ENCODE measurements around the gene SPNS2. TPM values are rescaled to one million over a fixed set of nuclear protein-coding genes. Genes with fewer than 3 reads are reported as not detected.
A peak's percentile ranks its signal among the peaks of the same experiment; 100 is the strongest.

The SPNS2 gene
- total RNA-seq, 2 donors from 2014 or later, result 12.4 to 13.5 TPM

DNA sequence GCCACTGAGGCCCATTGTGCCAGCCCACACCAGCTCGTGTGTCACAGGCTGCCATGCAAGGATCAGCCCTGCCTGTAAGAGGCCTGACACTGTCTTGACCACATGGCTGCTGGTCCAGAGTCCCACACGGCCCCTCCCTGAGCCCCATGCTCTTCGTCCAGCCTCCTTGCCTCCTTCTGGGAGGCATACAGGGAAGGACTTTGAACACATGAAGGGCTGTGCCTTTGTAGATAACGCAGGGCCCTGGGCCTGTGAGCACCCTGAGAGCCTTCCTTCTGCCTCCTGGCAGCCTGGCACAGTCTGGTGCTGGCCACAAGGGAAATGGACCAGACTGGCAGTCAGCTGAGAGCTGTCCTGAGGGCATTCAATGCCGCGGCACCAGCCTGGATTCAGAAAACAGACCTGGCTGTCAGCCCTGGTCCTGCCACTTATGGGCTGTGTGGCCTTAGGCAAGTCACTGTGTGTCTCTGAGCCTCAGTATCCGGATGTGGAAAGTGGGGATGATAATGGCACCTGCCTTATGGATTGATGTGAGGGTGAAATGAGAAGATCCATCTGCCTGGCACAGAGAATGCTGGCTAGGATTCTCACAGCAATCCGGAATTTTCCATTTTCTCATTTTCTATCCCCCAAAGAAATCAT lies 19.2 kb upstream of the SPNS2 start:
- intact Hi-C loops (cut with DNase I, micrococcal nuclease), result no loop called here
- peak; percentile 64 to 85 for DNase-seq
- ATAC-seq, result peak; percentile 58

DNA sequence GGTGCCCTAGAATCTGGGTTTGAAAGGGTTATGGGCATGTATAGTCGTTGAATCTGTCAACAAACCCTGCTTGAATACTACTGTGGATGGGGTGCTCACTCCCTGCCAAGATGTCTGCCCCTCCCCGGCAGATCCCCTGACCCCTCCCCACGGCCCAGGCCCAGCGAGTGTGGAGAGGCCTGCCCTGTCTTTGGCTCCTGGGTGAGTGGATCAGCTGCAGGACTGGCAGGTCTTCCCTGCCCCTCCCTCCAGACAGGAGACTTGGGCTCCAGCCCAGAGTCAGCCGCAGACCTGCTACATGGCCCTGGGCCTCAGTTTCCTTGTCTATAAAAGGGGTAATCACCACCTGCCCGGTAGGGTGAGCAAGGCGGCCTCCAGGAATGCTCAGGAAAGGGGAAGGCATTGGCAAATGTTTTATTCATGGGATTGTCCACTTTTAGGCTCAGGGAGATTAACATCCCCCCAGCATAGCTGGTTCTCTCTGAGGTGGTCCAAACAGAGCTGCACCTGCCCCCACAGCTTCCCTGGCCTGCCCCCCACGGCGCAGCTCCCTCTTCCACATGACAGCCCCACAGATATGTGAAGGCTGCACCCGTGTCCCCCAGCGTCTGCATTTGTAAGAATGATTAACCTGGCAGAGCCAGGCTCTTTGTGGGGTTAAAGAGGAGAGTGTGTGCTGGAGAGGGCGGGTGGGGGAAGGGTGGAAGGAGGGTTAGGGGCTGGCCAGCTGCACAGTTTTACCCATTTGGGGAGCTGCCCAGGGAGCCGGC lies 18.5 kb upstream of the SPNS2 start:
- intact Hi-C loops (cut with DNase I, micrococcal nuclease), result no loop called here
- DNase-seq, result peak; percentile 36 to 62
- ATAC-seq, result peak; percentile 11

DNA sequence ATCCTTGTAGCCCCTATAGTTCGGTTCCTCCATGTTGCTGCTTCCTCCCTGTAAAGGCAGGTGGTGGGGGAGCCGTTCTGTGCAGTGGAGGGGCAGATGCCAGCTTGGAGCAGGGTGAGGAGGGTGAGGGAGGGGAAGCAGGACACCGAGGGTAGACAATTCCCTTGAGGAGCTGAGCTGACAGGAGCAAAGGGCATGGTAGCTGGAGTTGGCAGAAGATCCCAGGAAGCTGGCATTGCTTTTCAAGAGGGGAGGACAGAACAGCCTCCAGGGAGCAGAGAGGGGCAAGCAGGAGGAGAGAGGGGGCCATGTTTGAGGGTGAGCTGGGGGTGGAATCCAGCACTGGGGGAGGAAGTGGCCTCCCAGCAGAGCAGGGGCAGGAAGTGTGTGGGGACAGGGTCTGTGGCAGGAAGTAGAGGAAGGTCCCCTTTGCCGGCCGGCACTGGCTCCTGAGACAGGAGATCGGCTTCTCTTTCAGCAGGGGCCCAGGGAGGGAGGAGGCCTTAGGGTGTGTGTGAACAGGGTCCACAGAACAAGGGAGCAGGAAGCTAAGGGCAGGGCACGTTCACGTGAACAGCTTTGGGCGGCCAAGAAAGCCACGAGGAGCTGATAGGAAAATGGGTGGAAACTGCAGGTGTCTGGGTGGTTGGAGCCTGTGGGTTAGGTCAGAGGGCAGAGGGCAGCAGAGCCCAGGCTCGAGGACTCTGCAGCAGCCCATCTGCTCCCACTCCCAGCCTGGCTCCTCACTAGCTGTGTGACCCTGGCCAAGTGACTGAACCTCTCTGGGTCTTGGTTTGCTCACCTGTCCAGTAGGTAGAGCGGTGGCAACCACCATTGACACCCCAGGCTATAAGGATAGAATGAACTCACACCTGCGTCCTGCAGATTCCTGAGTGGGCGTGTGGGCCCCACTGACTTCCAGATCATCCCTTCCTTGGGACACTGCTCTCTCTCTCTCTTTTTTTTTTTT lies 17.5 kb upstream of the SPNS2 start:
- intact Hi-C loops (cut with DNase I, micrococcal nuclease), result no loop called here
- DNase-seq, result peak; percentile 80 to 90

GRCh38 chr17:4482338-4483011 lies 16.2 kb upstream of the SPNS2 start:
- ATAC-seq, result no peak
- peak; percentile 44 to 64 for DNase-seq

More for the DNA sequence above, 17.5 kb upstream of the SPNS2 start:
- ATAC-seq, result peak; percentile 64

GRCh38 chr17:4483012-4483840 lies 15.5 kb upstream of the SPNS2 start:
- DNase-seq, result peak; percentile 58 to 85
- intact Hi-C loops (cut with DNase I, micrococcal nuclease), result no loop called here
- ATAC-seq, result peak; percentile 63

More at GRCh38 chr17:4482338-4483011, 16.2 kb upstream of the SPNS2 start:
- intact Hi-C loops (cut with DNase I, micrococcal nuclease), result no loop called here

DNA sequence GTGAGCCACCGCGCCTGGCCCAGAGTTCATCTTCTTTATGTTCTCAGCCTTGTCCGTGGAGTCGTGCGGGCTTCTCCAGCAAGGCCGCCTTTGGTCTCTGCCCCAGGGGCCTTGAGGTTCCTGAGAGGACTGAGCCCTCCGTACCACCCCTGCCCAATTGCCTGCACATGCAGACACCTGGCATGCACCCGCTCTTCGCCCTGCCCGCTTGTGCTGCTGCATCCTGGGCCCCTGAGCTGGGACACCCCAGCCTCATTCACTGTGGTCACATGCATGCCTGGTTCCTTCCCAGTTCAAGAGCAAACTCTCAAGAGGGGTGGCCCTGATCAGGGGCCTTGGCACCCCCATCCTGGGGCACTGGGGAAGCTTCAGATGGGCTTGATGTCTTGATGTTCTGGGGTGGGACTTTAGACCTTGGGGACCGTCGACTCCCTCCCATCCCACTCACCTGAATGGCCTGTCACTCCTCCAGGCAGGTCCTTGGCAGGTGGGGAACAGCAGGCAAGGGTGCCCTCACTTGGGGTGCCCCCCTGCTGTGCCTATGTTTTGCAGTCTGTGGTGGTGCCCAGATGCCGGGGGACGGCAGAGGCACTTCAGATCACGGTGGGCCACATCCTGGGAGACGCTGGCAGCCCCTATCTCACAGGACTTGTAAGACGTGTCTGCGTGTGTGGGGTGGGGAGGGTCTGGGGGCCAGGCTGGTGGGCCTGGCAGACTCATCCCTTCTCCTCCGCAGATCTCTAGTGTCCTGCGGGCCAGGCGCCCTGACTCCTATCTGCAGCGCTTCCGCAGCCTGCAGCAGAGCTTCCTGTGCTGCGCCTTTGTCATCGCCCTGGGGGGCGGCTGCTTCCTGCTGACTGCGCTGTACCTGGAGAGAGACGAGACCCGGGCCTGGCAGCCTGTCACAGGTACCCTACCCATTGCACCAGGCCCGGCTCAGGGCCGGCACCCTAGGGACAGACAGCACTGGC lies 12.7 kb upstream of the SPNS2 start:
- intact Hi-C loops (cut with DNase I, micrococcal nuclease), result no loop called here
- DNase-seq (peak in 1 of 2 donors; percentile 37), ATAC-seq (no peak)

GRCh38 chr17:4487296-4487695 lies 11.4 kb upstream of the SPNS2 start:
- intact Hi-C loops (cut with DNase I, micrococcal nuclease), result no loop called here
- DNase-seq (no peak), ATAC-seq (no peak)

DNA sequence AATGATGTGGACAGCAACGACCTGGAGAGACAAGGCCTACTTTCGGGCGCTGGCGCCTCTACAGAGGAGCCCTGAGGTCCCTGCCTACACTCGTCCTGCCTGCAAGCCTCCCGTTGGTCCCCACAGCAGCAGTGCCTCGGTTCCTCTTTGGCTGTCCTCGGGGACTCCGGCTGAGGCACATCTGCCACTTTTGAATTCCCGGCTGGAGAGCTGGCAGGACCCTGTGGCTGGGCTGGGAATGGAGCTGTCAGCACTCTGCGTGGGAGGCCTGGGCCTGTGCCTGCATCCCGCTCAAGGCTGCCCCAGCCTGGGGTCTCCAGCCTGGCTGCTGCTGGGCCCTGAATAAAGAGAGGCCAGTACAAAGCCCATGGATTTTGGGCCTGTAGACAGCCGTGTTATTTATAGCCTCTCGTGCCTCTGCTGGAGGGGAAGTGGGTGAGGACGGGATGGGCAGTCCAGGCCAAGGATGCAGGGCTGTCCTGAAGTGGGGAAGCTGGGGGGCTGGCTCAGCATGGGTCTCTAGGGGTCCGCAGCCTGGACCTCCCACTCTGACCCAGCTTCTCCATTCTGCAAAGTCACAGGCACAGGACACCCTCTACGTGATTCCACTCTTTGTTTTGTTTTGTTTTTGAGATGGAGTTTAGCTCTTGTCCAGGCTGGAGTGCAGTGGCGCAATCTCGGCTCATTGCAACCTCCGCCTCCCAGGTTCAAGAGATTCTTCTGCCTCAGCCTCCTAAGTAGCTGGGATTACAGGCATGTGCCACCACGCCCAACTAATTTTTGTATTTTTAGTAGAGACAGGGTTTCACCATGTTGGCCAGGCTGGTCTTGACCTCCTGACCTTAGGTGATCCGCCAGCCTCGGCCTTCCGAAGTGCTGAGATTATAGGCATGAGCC lies 10.6 kb upstream of the SPNS2 start:
- ATAC-seq (no peak), DNase-seq (no peak)
- intact Hi-C loops (cut with DNase I, micrococcal nuclease), result no loop called here

DNA sequence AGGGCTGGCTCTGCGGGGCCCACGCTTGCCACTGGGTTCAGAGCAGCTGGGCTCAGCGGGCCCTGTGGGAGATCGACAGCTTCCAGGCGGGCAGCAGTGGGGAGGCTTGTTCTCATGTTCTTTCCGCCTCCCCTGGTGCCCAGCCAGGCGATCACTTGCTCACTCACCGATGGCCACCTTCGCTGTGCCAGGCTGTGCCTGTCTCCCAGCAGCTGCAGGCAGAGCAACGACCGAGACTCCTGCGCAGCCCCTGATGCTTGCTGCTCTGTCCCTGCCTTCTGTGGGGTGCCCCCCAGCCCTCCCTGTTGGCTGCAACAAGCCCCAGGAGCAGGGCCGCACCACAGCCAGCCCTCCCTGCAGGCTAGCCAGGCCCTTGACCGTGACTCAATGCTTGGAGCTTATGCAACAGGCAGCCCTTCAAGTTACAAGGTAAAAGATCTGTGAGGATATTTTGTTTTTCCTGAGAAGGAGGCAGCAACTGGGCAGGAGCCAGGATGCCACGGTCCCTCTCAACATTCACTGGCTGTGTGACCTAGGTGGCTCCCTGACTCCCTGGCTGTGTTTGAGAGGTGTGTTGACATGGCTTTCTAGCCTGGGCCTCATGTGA lies 9.6 kb upstream of the SPNS2 start:
- intact Hi-C loops (cut with DNase I, micrococcal nuclease), result no loop called here
- DNase-seq (no peak), ATAC-seq (no peak)

GRCh38 chr17:4490109-4490591 lies 8.5 kb upstream of the SPNS2 start:
- ATAC-seq (no peak), DNase-seq (no peak)
- intact Hi-C loops (cut with DNase I, micrococcal nuclease), result no loop called here

GRCh38 chr17:4490637-4491061 lies 8.0 kb upstream of the SPNS2 start:
- ATAC-seq (no peak), DNase-seq (no peak)
- intact Hi-C loops (cut with DNase I, micrococcal nuclease), result no loop called here

- ATAC-seq, result peak; percentile 86
- intact Hi-C loops (cut with DNase I, micrococcal nuclease), result no loop called here
- peak; percentile 68 to 77 for DNase-seq
Observed at GRCh38 chr17:4492721-4493561, 5.7 kb upstream of the SPNS2 start.

DNA sequence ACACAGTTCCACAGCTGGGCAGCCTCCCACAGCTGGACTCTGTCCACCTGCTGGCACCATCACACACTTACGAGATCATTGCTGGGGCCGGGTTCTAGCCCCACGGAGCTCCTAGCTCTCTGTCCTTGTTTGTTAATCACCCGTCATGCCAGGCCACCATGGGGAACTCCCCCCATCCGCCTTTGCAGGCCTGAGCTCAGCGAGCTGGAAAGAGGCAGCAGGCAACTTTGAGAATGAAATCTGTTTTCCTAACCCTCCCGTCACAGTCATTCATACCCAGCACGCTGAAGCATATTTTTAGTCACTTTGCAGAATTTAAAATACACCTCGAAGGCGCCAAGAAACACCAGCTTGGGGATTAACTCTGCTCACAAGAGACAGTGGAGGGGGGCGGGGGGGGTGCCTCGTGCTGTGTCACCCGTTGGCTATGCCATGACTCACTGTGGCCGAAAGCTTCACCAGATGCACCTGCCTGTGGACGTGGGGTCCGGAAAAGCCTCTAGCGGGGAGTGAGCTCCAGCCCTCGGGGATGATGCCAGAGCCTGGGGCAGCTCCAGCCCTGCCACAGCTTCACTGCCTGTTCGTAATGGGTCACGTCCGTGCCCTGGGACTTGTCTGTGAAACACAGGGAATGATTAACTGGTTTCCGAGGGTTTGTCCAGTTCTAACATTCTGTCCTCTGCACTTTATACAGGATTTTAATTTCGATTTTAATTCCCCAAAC lies 1.4 kb upstream of the SPNS2 start:
- intact Hi-C loops (cut with DNase I, micrococcal nuclease), result no loop called here
- DNase-seq (no peak), ATAC-seq (no peak)

All from left colon (tissue), 2 donors.